Stimulated activated CD8-positive, alpha-beta memory T cell treated with anti-CD3 and anti-CD28 coated beads, Interleukin-15, amount 100 ng/mL, for 1 hour (primary cell): ENCODE measurements around the gene TM4SF4.

ENCODE experiments used
- DNase-seq: peaks from one replicate; pipeline ENCODE4 v3.0.0-alpha.2; 2020; ENCODE audit warnings: low read depth

Gene TM4SF4

GRCh38 chr3:149512073-149512782 is 37.7 kb downstream of the TM4SF4 start:
- no peak for DNase-seq

GRCh38 chr3:149514471-149514870 is 40.0 kb downstream of the TM4SF4 start:
- no peak for DNase-seq

GRCh38 chr3:149515249-149515648 is 40.8 kb downstream of the TM4SF4 start:
- no peak for DNase-seq

GRCh38 chr3:149516920-149517319 is 42.4 kb downstream of the TM4SF4 start:
- no peak for DNase-seq

GRCh38 chr3:149519912-149520311 is 45.4 kb downstream of the TM4SF4 start:
- DNase-seq = no peak

GRCh38 chr3:149523512-149524299 is 49.2 kb downstream of the TM4SF4 start:
- DNase-seq = no peak

GRCh38 chr3:149527531-149528339 is 53.2 kb downstream of the TM4SF4 start:
- DNase-seq = no peak

GRCh38 chr3:149528340-149528650 is 53.8 kb downstream of the TM4SF4 start:
- no peak for DNase-seq

- no peak for DNase-seq
Observed at GRCh38 chr3:149529099-149529498, 54.6 kb downstream of the TM4SF4 start.

GRCh38 chr3:149532489-149533180 is 58.1 kb downstream of the TM4SF4 start:
- no peak for DNase-seq

GRCh38 chr3:149534082-149534481 is 59.6 kb downstream of the TM4SF4 start:
- DNase-seq = no peak

- DNase-seq = no peak
Observed at GRCh38 chr3:149534671-149535332, 60.3 kb downstream of the TM4SF4 start.

- no peak for DNase-seq
Observed at GRCh38 chr3:149535333-149535685, 60.8 kb downstream of the TM4SF4 start.

GRCh38 chr3:149536429-149536828 is 61.9 kb downstream of the TM4SF4 start:
- no peak for DNase-seq

GRCh38 chr3:149538371-149538770 is 63.9 kb downstream of the TM4SF4 start:
- no peak for DNase-seq

- no peak for DNase-seq
Observed at GRCh38 chr3:149541091-149541491, 66.6 kb downstream of the TM4SF4 start.

- no peak for DNase-seq
Observed at GRCh38 chr3:149542375-149543312, 68.1 kb downstream of the TM4SF4 start.

- DNase-seq = no peak
Observed at GRCh38 chr3:149545049-149545448, 70.6 kb downstream of the TM4SF4 start.

- DNase-seq = no peak
Observed at GRCh38 chr3:149547413-149547812, 72.9 kb downstream of the TM4SF4 start.

- DNase-seq = no peak
Observed at GRCh38 chr3:149547954-149548668, 73.6 kb downstream of the TM4SF4 start.
